Kidney (tissue), 14 donors: ENCODE results near the gene WDR64. TPM values are rescaled to one million over a fixed set of nuclear protein-coding genes. Genes with fewer than 3 reads are reported as not detected.

Source experiments
- DNase-seq, 5 donors: peaks; one replicate each; pipeline ENCODE4 v3.0.0-alpha.2; 2013 to 2020
- FAIRE-seq: peaks from 2 replicates; lab custom pipeline; 2012; peaks lifted over from hg19 to GRCh38; lab: Jason Lieb, UNC
- H3K27ac ChIP-seq, 2 donors: one replicate each; pipeline ENCODE4 v1.7.0; 2013; ENCODE audit warnings: low read depth in 2 of 2, low read length in 2 of 2, inconsistent platforms in 1 of 2
- H3K27me3 ChIP-seq: one replicate; pipeline ENCODE4 v1.7.1; 2013; ENCODE audit warnings: low read length, inconsistent platforms; ENCODE audit not compliant: control insufficient read depth, insufficient read depth
- H3K36me3 ChIP-seq, 3 donors: one replicate each; pipeline versions ENCODE4 v1.7.0 to v1.7.1; 2013; ENCODE audit warnings: low read length in 3 of 3, control low read depth in 1 of 3, inconsistent platforms in 1 of 3; ENCODE audit not compliant: insufficient read depth in 3 of 3, control insufficient read depth in 2 of 3
- H3K4me1 ChIP-seq, 3 donors: one replicate each; pipeline versions ENCODE4 v1.7.0 to v1.7.1; 2013; ENCODE audit warnings: low read length in 3 of 3, inconsistent platforms in 1 of 3, low read depth in 1 of 3; ENCODE audit not compliant: control insufficient read depth in 2 of 3, insufficient read depth in 2 of 3
- H3K4me3 ChIP-seq, 3 donors: one replicate each; pipeline versions ENCODE4 v1.7.0 to v1.8.1; 2013; ENCODE audit warnings: low read length in 3 of 3, control low read depth in 1 of 3, inconsistent platforms in 1 of 3
- H3K9ac ChIP-seq, 3 donors: one replicate each; pipeline versions ENCODE4 v1.7.0 to v1.7.1; 2013; ENCODE audit warnings: low read length in 3 of 3, control low read depth in 1 of 3, inconsistent platforms in 1 of 3
- H3K9me3 ChIP-seq, 3 donors: one replicate each; pipeline versions ENCODE4 v1.7.0 to v1.7.1; 2013; ENCODE audit warnings: low read length in 3 of 3, control low read depth in 1 of 3, inconsistent platforms in 1 of 3; ENCODE audit not compliant: control insufficient read depth in 2 of 3, insufficient read depth in 1 of 3
- CTCF ChIP-seq: IDR thresholded peaks from 3 replicates; pipeline ENCODE4 v1.5.1; 2012; ENCODE audit warnings: mild to moderate bottlenecking, moderate library complexity, borderline replicate concordance; ENCODE audit not compliant: insufficient read depth; ENCODE audit errors: extremely low read depth
- intact Hi-C: fragments of 100-400 bp; cut with DNase I; formaldehyde crosslinking; loops from one replicate; pipeline ENCODE4 v1.11.1; 2022
- polyA plus RNA-seq: library from polyadenylated mRNA; stranded (reverse); fragments of 350-450 nt; fragmentation: Illumina TruSeq; extraction: RNeasy Lipid Tissue Mini Kit (QIAGEN cat#74804); gene quantifications from one replicate; pipeline ENCODE4 v1.2.3, GENCODE V29; 2014; ENCODE audit warnings: low read depth, low replicate concordance; ENCODE audit not compliant: insufficient read depth
- total RNA-seq: library from RNA; stranded (reverse); fragmentation: NEBNext Ultra II Directional; extraction: Animal tissue kit (Norgen Biotek cat#: 25700); gene quantifications from one replicate; pipeline ENCODE4 v1.2.1, GENCODE V29; 2021
- donor health status: control.
- donor health status: control.
- donor health status: control.
- donor health status: control.
- donor health status: control.
- donor health status: DM: yes; HTN: yes; CAD: no.
- donor health status: Normal renal cell carcinoma (clear cell type).

Gene WDR64
- total and polyA plus RNA-seq, 2 donors from 2014 or later: not detected

GRCh38 chr1:241834733-241835377 is 182.8 kb downstream of the WDR64 start:
- Histone ChIP-seq H3K27ac (no peak overlapping the region), H3K27me3 (no peaks in the 10 kb centered on the region), H3K36me3 (no peaks in the 10 kb centered on the region), H3K9ac (no peak overlapping the region), H3K4me3 (no peak overlapping the region), H3K4me1 (no peaks in the 10 kb centered on the region), H3K9me3 (no peaks in the 10 kb centered on the region)
- DNase-seq: peak in 2 of 5 donors; percentile 47 to 73
- peak; percentile 89 for FAIRE-seq
- TF ChIP-seq CTCF: peak; percentile 61
- intact Hi-C loops: no loop called here

DNA sequence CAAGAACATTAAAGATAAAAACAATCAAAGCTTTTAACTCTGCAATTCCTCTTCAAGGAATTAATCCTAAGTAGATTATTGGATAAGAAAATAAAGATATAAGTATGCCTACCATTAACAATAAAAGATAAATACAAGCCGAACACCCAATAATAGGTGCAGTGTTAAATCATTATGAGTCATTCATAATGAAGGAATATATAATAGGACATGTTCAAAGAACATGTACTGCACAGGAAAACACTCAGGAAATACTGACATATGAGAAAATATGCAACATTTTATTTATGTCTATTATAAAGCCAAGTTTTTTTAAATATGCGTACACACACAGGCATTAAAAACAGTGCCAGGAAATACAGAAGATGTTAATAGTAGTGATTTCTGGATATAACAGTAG is 184.9 kb downstream of the WDR64 start:
- H3K9ac ChIP-seq: no peak overlapping the region
- TF ChIP-seq CTCF: no peak
- H3K4me1 ChIP-seq: no peaks in the 10 kb centered on the region
- intact Hi-C loops: no loop called here
- H3K4me3 ChIP-seq: no peak overlapping the region
- no peaks in the 10 kb centered on the region for H3K36me3 ChIP-seq
- no peak for DNase-seq
- no peaks in the 10 kb centered on the region for H3K27me3 ChIP-seq
- no peak overlapping the region for H3K27ac ChIP-seq
- FAIRE-seq: no peak
- H3K9me3 ChIP-seq: no peaks in the 10 kb centered on the region

DNA sequence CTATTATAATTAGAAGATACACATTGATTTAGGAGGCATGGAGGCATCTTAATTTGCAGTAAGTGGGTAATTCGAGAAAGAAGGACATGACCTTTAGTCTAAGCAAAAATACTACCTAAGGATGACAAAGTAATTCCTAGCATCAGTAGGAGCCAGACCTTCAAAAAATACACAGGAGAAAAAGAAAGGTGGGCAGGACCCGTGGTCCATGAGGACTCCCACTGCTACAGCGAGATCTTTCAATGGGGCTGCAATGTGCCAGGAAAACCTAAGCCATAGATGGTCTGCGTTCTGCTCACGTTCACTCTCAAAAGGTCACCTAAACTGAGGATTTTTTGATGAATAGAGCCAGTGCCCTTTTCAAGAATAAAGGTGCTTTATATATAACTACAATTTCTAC is 185.3 kb downstream of the WDR64 start:
- DNase-seq: no peak
- Histone ChIP-seq H3K4me1 (no peaks in the 10 kb centered on the region), H3K36me3 (no peaks in the 10 kb centered on the region), H3K4me3 (no peak overlapping the region), H3K9me3 (no peaks in the 10 kb centered on the region), H3K27me3 (no peaks in the 10 kb centered on the region), H3K27ac (no peak overlapping the region), H3K9ac (no peak overlapping the region)
- TF ChIP-seq CTCF: no peak
- intact Hi-C loops: no loop called here
- no peak for FAIRE-seq

- FAIRE-seq (no peak), DNase-seq (no peak)
- H3K27me3 ChIP-seq: no peaks in the 10 kb centered on the region
- intact Hi-C loops: no loop called here
- H3K36me3 ChIP-seq: no peaks in the 10 kb centered on the region
- no peak overlapping the region for H3K9ac ChIP-seq
- H3K9me3 ChIP-seq: no peaks in the 10 kb centered on the region
- H3K4me3 ChIP-seq: no peak overlapping the region
- no peak for TF ChIP-seq CTCF
- H3K27ac ChIP-seq: no peak overlapping the region
- H3K4me1 ChIP-seq: no peaks in the 10 kb centered on the region
Measured at GRCh38 chr1:241837901-241838300, 185.8 kb downstream of the WDR64 start.
